ENCODE results near the gene MTOR.

DNA sequence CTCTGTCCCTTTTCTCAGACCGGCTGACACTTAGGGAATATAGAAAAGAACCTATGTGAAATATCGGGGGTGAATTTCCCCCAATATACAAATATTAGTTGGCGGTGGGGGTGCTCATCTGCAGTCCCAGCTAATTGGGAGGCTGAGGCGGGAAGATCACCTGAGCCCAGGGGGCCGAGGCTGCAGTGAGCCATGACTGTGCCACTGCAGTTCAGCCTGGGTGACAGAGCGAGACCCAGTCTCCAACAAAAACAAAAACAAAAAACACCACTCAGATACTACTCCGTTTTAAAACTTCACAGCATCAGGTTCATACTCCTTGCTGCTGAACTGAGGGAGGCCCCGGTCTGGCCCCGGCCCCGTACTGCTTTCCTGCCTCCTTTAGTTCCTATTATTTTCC is 156.8 kb downstream of the MTOR start:
- no peak for TF ChIP-seq EZH2 (optimal IDR thresholded peaks at IDR 0.05; ENCODE audit: low read depth, low read length)
- TF ChIP-seq, protein P1, sequence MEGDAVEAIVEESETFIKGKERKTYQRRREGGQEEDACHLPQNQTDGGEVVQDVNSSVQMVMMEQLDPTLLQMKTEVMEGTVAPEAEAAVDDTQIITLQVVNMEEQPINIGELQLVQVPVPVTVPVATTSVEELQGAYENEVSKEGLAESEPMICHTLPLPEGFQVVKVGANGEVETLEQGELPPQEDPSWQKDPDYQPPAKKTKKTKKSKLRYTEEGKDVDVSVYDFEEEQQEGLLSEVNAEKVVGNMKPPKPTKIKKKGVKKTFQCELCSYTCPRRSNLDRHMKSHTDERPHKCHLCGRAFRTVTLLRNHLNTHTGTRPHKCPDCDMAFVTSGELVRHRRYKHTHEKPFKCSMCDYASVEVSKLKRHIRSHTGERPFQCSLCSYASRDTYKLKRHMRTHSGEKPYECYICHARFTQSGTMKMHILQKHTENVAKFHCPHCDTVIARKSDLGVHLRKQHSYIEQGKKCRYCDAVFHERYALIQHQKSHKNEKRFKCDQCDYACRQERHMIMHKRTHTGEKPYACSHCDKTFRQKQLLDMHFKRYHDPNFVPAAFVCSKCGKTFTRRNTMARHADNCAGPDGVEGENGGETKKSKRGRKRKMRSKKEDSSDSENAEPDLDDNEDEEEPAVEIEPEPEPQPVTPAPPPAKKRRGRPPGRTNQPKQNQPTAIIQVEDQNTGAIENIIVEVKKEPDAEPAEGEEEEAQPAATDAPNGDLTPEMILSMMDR (IDR thresholded peaks at IDR 0.05; ENCODE audit: low read length), result no peak
